Measurements from ENCODE around the gene CABP4.

The CABP4 gene

GRCh38 chr11:67493548-67494370 lies 38.6 kb downstream of the CABP4 start:
- no peak overlapping the region for H3K4me3 ChIP-seq (ENCODE audit: low read depth, low read length)
- DNase-seq (ENCODE audit: low read depth) = no peak
- TF ChIP-seq CTCF (IDR thresholded peaks at IDR 0.05; ENCODE audit: control insufficient read depth, extremely low read depth, insufficient read depth) = no peak

GRCh38 chr11:67494371-67495233 lies 39.4 kb downstream of the CABP4 start:
- DNase-seq (ENCODE audit: low read depth) = no peak
- no peak for TF ChIP-seq CTCF (IDR thresholded peaks at IDR 0.05; ENCODE audit: control insufficient read depth, extremely low read depth, insufficient read depth)
- H3K4me3 ChIP-seq (ENCODE audit: low read depth, low read length) = no peak overlapping the region

DNA sequence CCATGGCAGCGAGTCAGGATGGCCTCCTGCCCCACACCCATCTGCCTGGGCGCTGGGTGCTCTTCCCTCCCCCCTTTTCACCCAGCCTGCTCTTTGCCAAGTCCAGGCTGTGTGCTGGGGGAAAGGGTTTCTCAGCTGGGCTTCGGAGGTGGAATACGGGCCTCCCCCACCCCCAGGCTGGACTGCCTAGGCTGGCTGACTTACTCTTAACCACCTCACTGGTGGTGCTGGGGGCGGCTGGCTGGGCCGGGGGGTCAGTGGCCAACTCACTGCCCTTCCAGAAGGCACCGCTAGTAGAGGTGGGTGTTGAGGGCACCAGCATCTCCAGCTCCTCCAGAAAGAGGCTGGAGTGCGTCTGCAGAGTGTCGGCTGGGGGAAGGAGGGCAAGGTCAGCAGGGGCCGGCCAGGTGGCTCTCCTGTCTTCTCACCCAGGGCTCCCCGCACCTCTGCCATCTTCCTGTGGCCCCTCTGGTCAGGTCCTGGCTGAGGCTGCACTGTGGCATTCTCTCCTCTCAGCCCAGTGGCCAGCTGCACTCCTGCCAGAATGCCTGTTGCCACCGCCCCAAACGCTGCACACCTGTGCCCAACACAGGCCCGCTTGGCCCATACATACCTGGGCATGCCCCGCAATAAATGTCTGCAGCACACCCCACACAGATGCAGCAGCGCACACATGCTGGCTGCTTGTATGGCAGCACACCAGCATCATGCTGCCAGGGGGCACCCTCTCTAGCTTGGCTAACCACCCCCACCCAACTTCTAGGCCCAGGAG lies 40.3 kb downstream of the CABP4 start:
- H3K4me3 ChIP-seq (ENCODE audit: low read depth, low read length) = no peak overlapping the region
- DNase-seq (ENCODE audit: low read depth) = no peak
- no peak for TF ChIP-seq CTCF (IDR thresholded peaks at IDR 0.05; ENCODE audit: control insufficient read depth, extremely low read depth, insufficient read depth)

DNA sequence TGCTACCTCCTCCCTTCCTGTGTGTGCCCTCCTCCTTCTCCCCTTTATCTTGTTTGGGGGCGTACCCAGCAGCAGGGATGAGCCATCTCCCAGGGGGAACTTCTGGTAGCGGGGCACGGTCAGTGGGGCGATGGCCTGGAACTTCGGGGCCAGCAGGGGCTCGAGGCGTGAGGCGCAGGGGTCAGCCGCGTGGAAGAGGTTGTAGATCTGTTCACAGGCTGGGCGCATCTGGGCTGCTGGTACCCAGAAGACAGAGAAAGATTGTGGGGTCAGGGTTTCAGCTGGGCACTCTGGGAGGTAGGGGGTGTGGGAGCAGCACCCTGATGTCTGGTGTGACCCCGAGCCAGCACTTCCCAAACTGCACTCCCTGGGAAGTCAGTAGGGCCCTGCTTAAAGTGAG lies 41.0 kb downstream of the CABP4 start:
- H3K4me3 ChIP-seq (ENCODE audit: low read depth, low read length) = no peak overlapping the region
- TF ChIP-seq CTCF (IDR thresholded peaks at IDR 0.05; ENCODE audit: control insufficient read depth, extremely low read depth, insufficient read depth) = no peak
- no peak for DNase-seq (ENCODE audit: low read depth)

DNA sequence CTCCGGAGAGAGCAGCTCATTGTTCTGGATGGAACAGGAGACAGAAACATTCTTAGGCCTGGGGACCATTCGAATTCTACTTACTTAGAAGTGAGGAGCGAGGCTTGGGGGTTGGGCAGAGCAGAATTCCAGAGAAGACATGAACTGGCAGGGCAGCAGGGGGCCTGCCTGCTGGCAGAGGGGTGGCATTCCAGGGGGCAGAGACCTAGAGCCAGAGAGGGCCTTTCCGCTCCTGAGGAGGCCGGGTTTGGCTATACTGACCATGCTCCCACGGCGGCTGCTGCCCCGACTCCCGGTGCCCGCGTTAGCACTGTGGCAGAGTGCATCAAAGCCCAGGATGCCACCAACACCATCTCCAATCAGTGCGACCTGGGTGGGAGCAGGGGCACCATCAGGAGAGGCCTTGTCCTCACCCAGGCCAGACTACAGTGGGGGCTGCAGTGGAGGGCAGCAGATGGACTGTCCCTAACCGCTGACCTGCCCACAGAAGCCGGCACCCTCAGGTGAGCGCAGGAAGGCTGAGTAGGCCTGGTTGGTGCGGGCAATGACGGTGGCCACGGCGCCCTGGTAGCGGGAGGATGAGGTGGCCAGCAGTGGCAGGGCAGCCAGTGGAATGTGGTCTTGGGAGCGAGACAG lies 42.6 kb downstream of the CABP4 start:
- no peak for TF ChIP-seq CTCF (IDR thresholded peaks at IDR 0.05; ENCODE audit: control insufficient read depth, extremely low read depth, insufficient read depth)
- no peak overlapping the region for H3K4me3 ChIP-seq (ENCODE audit: low read depth, low read length)
- no peak for DNase-seq (ENCODE audit: low read depth)

DNA sequence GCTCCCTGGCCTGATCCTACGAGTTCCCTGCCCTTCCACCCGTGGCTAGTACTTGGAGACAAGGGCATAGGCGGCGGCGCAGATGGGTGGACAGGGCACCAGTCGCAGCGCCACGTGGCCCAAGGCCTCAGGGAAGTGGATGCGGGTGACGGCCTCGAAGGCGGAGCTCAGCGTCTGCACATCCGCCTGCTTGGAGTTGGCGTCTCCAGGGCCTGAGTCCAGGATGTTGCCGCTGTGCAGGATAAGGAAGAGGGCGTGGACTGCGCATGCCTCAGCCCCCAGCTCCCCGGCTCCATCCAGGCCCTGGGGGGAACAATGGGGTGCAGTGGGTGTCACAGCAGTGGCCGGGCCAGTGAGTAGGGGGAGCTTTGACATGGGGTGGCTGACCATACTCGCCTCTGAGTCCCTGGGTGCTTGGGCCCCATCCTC lies 43.4 kb downstream of the CABP4 start:
- no peak for DNase-seq (ENCODE audit: low read depth)
- no peak overlapping the region for H3K4me3 ChIP-seq (ENCODE audit: low read depth, low read length)
- no peak for TF ChIP-seq CTCF (IDR thresholded peaks at IDR 0.05; ENCODE audit: control insufficient read depth, extremely low read depth, insufficient read depth)
